ENCODE results near the gene ZNF599. TPM values are rescaled to one million over a fixed set of nuclear protein-coding genes. Genes with fewer than 3 reads are reported as not detected.

Gene ZNF599
- total and polyA plus RNA-seq, 2 experiments from 2014 or later, result 3.6 to 6.0 TPM

- no peak overlapping the region for H2AFZ ChIP-seq
- Mint-ChIP-seq H3K27ac (no peak overlapping the region), H3K4me3 (no peak overlapping the region; the same call in 2 of the 3 replicates), H3K36me3 (ENCODE audit: low read depth) (peaks cover 21% of the 10 kb centered on the region), H3K27me3 (ENCODE audit: insufficient read depth, low read depth, poor library complexity) (peaks cover 10% of the 10 kb centered on the region), H3K9me3 (peaks cover 85% of the 10 kb centered on the region), H3K4me1 (peaks cover 4% of the 10 kb centered on the region; the same call in 2 of the 3 replicates)
- no peaks in the 10 kb centered on the region for H3F3A ChIP-seq (replicated peaks; ENCODE audit: low read depth)
- H3K4me1 ChIP-seq (ENCODE audit: insufficient read depth), result no peaks in the 10 kb centered on the region
- TF ChIP-seq CREB1 (CRISPR knock-in tag; IDR thresholded peaks at IDR 0.05; ENCODE audit: low read depth) (no peak), CTCF (conservative IDR thresholded peaks at IDR 0.05; ENCODE audit: low read depth in 2 of 2) (no peak), POLR2AphosphoS5 (IDR thresholded peaks at IDR 0.05; ENCODE audit: low read depth) (no peak), NANOG (IDR thresholded peaks at IDR 0.05; ENCODE audit: borderline replicate concordance) (no peak), ZNF114 (CRISPR knock-in tag; IDR thresholded peaks at IDR 0.05) (no peak), STAT1 (IDR thresholded peaks at IDR 0.05; ENCODE audit: unreplicated experiment) (no peak), ZNF462 (CRISPR knock-in tag; IDR thresholded peaks at IDR 0.05) (no peak), ETS1 (IDR thresholded peaks at IDR 0.05) (no peak), EZH2phosphoT487 (IDR thresholded peaks at IDR 0.05; ENCODE audit: unreplicated experiment) (no peak), ZNF331 (CRISPR knock-in tag; IDR thresholded peaks at IDR 0.05; ENCODE audit: low read depth) (no peak), JUNB (IDR thresholded peaks at IDR 0.05; ENCODE audit: unreplicated experiment) (no peak), EZH2 (IDR thresholded peaks at IDR 0.05; ENCODE audit: low read depth, unreplicated experiment) (no peak)
- no peaks in the 10 kb centered on the region for H3K9me2 ChIP-seq (ENCODE audit: insufficient read depth)
- H4K20me1 ChIP-seq (replicated peaks; ENCODE audit: insufficient read depth), result no peaks in the 10 kb centered on the region
- DNase-seq (ENCODE audit: low spot score), result peak; percentile 16
- peaks cover 7% of the 10 kb centered on the region; the same call in 1 of the 2 replicates for H3K36me3 ChIP-seq (ENCODE audit: insufficient read depth)
- ATAC-seq, result no peak
- no peaks in the 10 kb centered on the region for H3K27me3 ChIP-seq (ENCODE audit: insufficient read depth)
- H3K27ac ChIP-seq (ENCODE audit: low read depth), result no peak overlapping the region
- H3K4me3 ChIP-seq, result no peak overlapping the region
- H3K79me2 ChIP-seq (replicated peaks; ENCODE audit: insufficient read depth), result no peaks in the 10 kb centered on the region
- H3K4me2 ChIP-seq, result no peak overlapping the region
These were observed 59.8 kb downstream of the ZNF599 start for GRCh38 chr19:34713262-34713637.

Measured in GM23338 (cell line).